Neural progenitor cell (in vitro differentiated cells): Measurements from ENCODE around the gene STN1. TPM values are rescaled to one million over a fixed set of nuclear protein-coding genes. Genes with fewer than 3 reads are reported as not detected.

ENCODE experiments used
- DNase-seq: peaks from one replicate; pipeline ENCODE4 v3.0.0-alpha.2; 2016; ENCODE audit warnings: low spot score
- H2AFZ ChIP-seq: fragments of 200-600 bp; sonication (generic); replicated peaks from 2 replicates; pipeline ENCODE4 v1.6.1; 2016; ENCODE audit warnings: antibody characterized with exemption
- H3F3A ChIP-seq: fragments of 200-600 bp; sonication (generic); 2 replicates; pipeline ENCODE4 v1.6.1; 2016; ENCODE audit warnings: antibody characterized with exemption, low read depth
- H3K27ac ChIP-seq: fragments of 200-600 bp; sonication (generic); 2 replicates; pipeline ENCODE4 v1.5.1; 2016; ENCODE audit warnings: mild to moderate bottlenecking
- H3K27me3 ChIP-seq: fragments of 200-600 bp; sonication (generic); 2 replicates; pipeline ENCODE4 v1.6.1; 2016; ENCODE audit warnings: mild to moderate bottlenecking, moderate library complexity
- H3K36me3 ChIP-seq: fragments of 200-600 bp; sonication (generic); 2 replicates; pipeline ENCODE4 v1.5.1; 2016
- H3K4me1 ChIP-seq: fragments of 200-600 bp; sonication (generic); 2 replicates; pipeline ENCODE4 v1.6.1; 2016; ENCODE audit warnings: mixed run types
- H3K4me2 ChIP-seq: fragments of 200-600 bp; sonication (generic); 2 replicates; pipeline ENCODE4 v1.6.1; 2016
- H3K4me3 ChIP-seq: fragments of 200-600 bp; sonication (generic); 2 replicates; pipeline ENCODE4 v1.5.1; 2016
- H3K79me2 ChIP-seq: fragments of 200-600 bp; sonication (generic); 2 replicates; pipeline ENCODE4 v1.6.1; 2016; ENCODE audit warnings: low read depth
- H3K9ac ChIP-seq: fragments of 200-600 bp; sonication (generic); 2 replicates; pipeline ENCODE4 v1.6.1; 2016
- H3K9me3 ChIP-seq: fragments of 200-600 bp; sonication (generic); 2 replicates; pipeline ENCODE4 v1.5.1; 2016; ENCODE audit warnings: low read depth
- H4K20me1 ChIP-seq: fragments of 200-600 bp; sonication (generic); 2 replicates; pipeline ENCODE4 v1.6.1; 2016; ENCODE audit warnings: low read depth
- H3K27ac Mint-ChIP-seq: 3 replicates; pipeline ENCODE4 v1.8.0; 2021; ENCODE audit warnings: mixed read lengths
- H3K27me3 Mint-ChIP-seq: 2 replicates; pipeline ENCODE4 v1.8.0; 2022; ENCODE audit warnings: low read depth, mild to moderate bottlenecking, inconsistent platforms, moderate library complexity, mixed read lengths; ENCODE audit not compliant: insufficient read depth
- H3K36me3 Mint-ChIP-seq: 3 replicates; pipeline ENCODE4 v1.8.0; 2021; ENCODE audit warnings: mixed read lengths
- H3K4me1 Mint-ChIP-seq: 3 replicates; pipeline ENCODE4 v1.8.0; 2021; ENCODE audit warnings: mixed read lengths
- H3K4me3 Mint-ChIP-seq: 3 replicates; pipeline ENCODE4 v1.8.0; 2021; ENCODE audit warnings: mild to moderate bottlenecking, moderate library complexity, mixed read lengths
- H3K9me3 Mint-ChIP-seq: 3 replicates; pipeline ENCODE4 v1.8.0; 2020; ENCODE audit warnings: mixed read lengths
- EZH2 ChIP-seq: fragments of 200-600 bp; sonication (generic); IDR thresholded peaks from 2 replicates; pipeline ENCODE4 v1.6.1; 2017; ENCODE audit warnings: antibody characterized with exemption, mild to moderate bottlenecking, moderate library complexity
- EZH2phosphoT487 ChIP-seq: fragments of 200-600 bp; sonication (generic); IDR thresholded peaks from 2 replicates; pipeline ENCODE4 v1.6.1; 2017; ENCODE audit warnings: antibody characterized with exemption
- total RNA-seq: library from RNA; depleted of rRNA; stranded (reverse); fragments of >200 nt; gene quantifications from 2 replicates; pipeline ENCODE4 v1.2.3, GENCODE V29; 2015; ENCODE audit warnings: low replicate concordance
- TF ChIP-seq, protein P1 (sequence below): fragments of 200-600 bp; sonication (generic); IDR thresholded peaks from 2 replicates; pipeline ENCODE4 v1.5.1; 2017; ENCODE audit warnings: antibody characterized with exemption, mild to moderate bottlenecking

STN1 gene
- total RNA-seq, 1 donor from 2014 or later, result 32.0 TPM

DNA sequence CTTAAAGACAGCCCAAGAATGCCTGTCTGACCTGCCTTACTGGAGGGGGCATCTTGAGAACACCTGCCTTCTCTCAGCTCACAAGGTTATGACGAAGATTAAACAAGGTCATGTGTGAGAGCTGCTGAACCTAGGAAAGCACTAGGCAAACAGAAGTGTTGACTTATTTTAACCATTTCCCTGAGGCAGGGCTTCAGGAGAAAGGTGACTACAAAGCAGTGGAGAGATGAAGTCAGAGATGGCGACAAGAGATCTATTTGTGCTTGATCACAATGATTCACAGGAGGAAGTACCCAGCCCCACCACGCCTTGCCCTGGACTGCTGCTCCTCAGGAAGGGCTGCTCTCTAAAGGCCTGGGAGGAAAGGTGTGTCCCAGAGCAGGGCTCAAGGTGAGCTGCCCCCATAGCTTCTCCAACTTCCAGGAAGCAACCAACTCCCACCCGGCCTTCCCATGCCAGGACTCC is 27.8 kb downstream of the STN1 start:
- DNase-seq, result no peak
- H3K4me2 ChIP-seq, result no peak overlapping the region
- peaks cover 13% of the 10 kb centered on the region for H3K4me1 ChIP-seq
- H4K20me1 ChIP-seq, result no peaks in the 10 kb centered on the region
- Mint-ChIP-seq H3K4me1 (peaks cover 27% of the 10 kb centered on the region), H3K36me3 (peaks cover 6% of the 10 kb centered on the region), H3K4me3 (no peak overlapping the region), H3K27ac (no peak overlapping the region), H3K9me3 (no peaks in the 10 kb centered on the region), H3K27me3 (no peaks in the 10 kb centered on the region)
- TF ChIP-seq, protein P1, sequence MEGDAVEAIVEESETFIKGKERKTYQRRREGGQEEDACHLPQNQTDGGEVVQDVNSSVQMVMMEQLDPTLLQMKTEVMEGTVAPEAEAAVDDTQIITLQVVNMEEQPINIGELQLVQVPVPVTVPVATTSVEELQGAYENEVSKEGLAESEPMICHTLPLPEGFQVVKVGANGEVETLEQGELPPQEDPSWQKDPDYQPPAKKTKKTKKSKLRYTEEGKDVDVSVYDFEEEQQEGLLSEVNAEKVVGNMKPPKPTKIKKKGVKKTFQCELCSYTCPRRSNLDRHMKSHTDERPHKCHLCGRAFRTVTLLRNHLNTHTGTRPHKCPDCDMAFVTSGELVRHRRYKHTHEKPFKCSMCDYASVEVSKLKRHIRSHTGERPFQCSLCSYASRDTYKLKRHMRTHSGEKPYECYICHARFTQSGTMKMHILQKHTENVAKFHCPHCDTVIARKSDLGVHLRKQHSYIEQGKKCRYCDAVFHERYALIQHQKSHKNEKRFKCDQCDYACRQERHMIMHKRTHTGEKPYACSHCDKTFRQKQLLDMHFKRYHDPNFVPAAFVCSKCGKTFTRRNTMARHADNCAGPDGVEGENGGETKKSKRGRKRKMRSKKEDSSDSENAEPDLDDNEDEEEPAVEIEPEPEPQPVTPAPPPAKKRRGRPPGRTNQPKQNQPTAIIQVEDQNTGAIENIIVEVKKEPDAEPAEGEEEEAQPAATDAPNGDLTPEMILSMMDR, result no peak
- TF ChIP-seq EZH2phosphoT487 (no peak), EZH2 (no peak)
- H3K9ac ChIP-seq, result no peak overlapping the region
- no peak overlapping the region for H3K4me3 ChIP-seq
- H3K27ac ChIP-seq, result no peak overlapping the region
- H3F3A ChIP-seq, result no peaks in the 10 kb centered on the region
- H3K27me3 ChIP-seq, result no peaks in the 10 kb centered on the region
- no peaks in the 10 kb centered on the region for H3K79me2 ChIP-seq
- no peak overlapping the region for H2AFZ ChIP-seq
- no peaks in the 10 kb centered on the region for H3K36me3 ChIP-seq
- H3K9me3 ChIP-seq, result no peaks in the 10 kb centered on the region

DNA sequence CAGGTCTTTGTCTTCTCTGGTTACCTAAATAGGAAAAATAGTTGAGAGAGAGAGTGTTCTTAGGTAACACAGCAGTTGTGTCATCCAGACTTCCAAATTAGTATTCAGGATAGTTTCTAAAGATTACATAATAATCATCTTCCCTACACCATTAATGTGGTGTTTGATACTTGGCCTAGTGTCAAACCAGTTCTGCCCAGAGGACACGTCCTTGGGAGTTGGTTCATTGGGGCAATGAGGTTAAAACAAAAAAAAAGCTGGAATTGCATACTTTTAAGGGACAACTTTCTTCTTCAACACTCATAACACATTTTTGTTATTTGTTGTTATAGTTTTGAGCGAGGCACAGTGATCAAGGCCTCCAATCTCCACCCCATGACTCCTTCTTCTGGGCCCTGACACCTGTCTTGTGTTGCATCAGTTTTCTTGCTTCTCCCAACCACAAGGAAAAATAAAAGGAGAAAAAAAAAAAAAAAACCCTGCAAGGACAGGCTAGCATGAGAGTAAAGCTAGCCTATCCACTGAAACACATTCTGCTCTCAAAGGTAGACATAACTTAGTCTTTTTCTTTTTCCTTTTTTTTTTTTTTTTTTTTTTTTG is 28.8 kb downstream of the STN1 start:
- no peaks in the 10 kb centered on the region for H3K27me3 ChIP-seq
- Mint-ChIP-seq H3K9me3 (no peaks in the 10 kb centered on the region), H3K4me3 (no peak overlapping the region), H3K4me1 (peaks cover 17% of the 10 kb centered on the region), H3K36me3 (peaks cover 6% of the 10 kb centered on the region), H3K27me3 (no peaks in the 10 kb centered on the region), H3K27ac (no peak overlapping the region)
- peaks cover 4% of the 10 kb centered on the region for H3K4me1 ChIP-seq
- H3K27ac ChIP-seq, result no peak overlapping the region
- no peaks in the 10 kb centered on the region for H3F3A ChIP-seq
- H3K79me2 ChIP-seq, result no peaks in the 10 kb centered on the region
- H3K36me3 ChIP-seq, result no peaks in the 10 kb centered on the region
- no peak overlapping the region for H3K9ac ChIP-seq
- no peak overlapping the region for H2AFZ ChIP-seq
- no peak overlapping the region for H3K4me2 ChIP-seq
- H3K4me3 ChIP-seq, result no peak overlapping the region
- H4K20me1 ChIP-seq, result no peaks in the 10 kb centered on the region
- DNase-seq, result no peak
- no peak for TF ChIP-seq EZH2phosphoT487
- TF ChIP-seq, protein P1, result no peak
- TF ChIP-seq EZH2, result no peak
- H3K9me3 ChIP-seq, result no peaks in the 10 kb centered on the region

DNA sequence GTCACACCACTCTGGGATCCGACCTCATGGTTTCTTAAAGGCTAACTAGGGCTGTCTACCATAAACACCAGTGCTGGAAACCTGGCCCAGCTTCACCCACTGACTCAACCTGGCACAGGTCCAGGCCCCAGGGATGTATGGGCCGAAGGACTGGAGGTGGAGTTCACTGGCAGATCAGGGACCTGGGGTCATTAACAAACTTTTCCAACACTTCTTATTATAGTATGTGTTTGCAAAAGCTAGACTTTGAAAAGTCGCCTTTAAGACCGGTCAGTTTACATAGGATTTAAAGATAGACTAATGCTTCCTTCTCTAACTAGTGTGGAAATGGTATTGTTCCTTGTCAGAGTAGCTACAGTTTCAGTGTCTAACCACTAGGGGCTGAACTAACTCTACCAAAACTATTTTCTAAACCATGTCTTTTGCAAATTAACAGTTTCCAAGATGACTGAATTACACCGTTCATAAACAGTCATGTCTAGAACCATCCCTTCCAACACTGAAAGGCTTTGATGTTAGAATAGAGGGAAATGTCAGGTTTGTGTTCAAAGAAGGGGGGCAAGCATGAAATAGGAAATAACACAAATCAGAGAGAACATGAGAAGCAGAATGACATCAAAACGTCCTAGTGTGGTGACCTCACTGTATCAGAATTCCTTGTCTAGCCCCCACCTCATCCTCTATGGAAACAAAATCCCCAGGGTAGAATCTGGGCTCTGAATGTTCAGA is 29.7 kb downstream of the STN1 start:
- Mint-ChIP-seq H3K36me3 (peaks cover 6% of the 10 kb centered on the region), H3K27me3 (no peaks in the 10 kb centered on the region), H3K9me3 (no peaks in the 10 kb centered on the region), H3K4me1 (peaks cover 9% of the 10 kb centered on the region), H3K4me3 (no peak overlapping the region), H3K27ac (no peak overlapping the region)
- no peak for TF ChIP-seq EZH2phosphoT487
- TF ChIP-seq EZH2, result no peak
- TF ChIP-seq, protein P1, result peak; percentile 87
- Histone ChIP-seq H3K4me1 (no peaks in the 10 kb centered on the region), H3K4me3 (no peak overlapping the region), H3K36me3 (no peaks in the 10 kb centered on the region), H3K27ac (no peak overlapping the region), H3K27me3 (no peaks in the 10 kb centered on the region), H3K79me2 (no peaks in the 10 kb centered on the region), H2AFZ (no peak overlapping the region), H3K9me3 (no peaks in the 10 kb centered on the region), H4K20me1 (no peaks in the 10 kb centered on the region), H3K4me2 (no peak overlapping the region), H3F3A (no peaks in the 10 kb centered on the region), H3K9ac (no peak overlapping the region)
- no peak for DNase-seq
